ENCODE measurements around the gene WASF3.

The WASF3 gene

GRCh38 chr13:26646603-26647002 is 89.1 kb downstream of the WASF3 start:
- no peak for DNase-seq

- no peak for DNase-seq
Observed at GRCh38 chr13:26651234-26651633, 93.8 kb downstream of the WASF3 start.

GRCh38 chr13:26653310-26653709 is 95.8 kb downstream of the WASF3 start:
- no peak for DNase-seq

DNA sequence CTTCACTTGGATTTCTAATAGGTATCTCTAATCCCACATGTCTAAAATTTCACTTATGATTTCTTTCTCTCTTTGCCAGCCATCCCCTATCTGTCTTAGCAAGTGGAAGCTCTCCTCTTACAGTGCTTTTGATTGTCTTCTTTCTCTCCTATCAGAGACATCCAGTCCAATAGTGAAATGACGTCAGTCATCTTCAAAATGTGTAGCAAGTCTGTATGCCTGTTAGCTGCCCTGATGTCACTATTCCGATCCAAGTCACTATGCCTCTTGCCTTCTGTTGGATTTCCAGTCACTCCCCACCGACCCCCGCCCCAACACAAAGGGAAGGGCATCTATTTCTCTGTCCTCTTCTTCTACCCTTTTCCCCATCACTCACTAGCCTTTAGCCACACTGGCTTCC is 96.4 kb downstream of the WASF3 start:
- no peak for DNase-seq

- DNase-seq = peak; percentile 40
Observed at GRCh38 chr13:26656919-26657318, 99.4 kb downstream of the WASF3 start.

GRCh38 chr13:26658448-26659385 is 101.2 kb downstream of the WASF3 start:
- no peak for DNase-seq

DNA sequence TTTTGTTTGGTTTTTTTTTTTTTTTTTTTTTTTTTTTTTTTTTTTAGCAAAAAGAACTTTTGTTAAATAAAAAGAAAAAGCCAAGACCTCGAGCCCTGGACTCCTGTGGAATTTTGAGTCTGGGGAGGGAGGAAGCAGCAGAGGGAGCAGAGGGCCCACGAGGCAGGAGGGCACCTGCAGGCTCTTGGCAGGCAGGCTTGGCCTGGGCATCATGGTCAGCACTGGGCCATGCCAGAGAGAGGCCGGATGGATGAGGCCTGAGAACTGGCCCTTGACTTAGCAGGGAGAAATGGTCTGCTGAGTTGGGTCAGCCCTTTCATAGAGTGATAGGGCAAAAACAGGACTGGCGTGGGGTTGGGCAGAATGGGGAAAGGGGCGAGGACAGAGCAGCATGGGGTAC is 102.7 kb downstream of the WASF3 start:
- DNase-seq = no peak

DNA sequence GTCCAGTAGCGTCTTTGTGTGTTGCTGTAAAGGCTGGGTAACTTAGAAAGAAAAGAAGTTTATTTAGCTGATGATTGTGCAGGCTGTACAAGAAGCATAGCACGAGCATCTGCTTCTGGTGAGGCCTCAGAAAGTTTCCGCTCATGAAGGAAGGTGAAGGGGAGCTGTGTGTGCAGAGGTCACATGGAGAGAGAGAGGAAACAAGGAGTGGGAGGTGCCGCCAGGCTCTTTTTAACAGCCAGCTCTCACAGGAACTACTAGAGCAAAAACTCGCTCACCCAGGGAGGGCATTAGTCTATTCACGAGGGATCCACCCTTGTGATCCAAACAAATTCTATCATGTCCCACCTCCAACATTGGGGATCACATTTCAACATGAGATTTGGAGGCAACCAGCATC is 103.3 kb downstream of the WASF3 start:
- DNase-seq = no peak

- peak; percentile 91 for DNase-seq
Observed at GRCh38 chr13:26663791-26664190, 106.3 kb downstream of the WASF3 start.

DNA sequence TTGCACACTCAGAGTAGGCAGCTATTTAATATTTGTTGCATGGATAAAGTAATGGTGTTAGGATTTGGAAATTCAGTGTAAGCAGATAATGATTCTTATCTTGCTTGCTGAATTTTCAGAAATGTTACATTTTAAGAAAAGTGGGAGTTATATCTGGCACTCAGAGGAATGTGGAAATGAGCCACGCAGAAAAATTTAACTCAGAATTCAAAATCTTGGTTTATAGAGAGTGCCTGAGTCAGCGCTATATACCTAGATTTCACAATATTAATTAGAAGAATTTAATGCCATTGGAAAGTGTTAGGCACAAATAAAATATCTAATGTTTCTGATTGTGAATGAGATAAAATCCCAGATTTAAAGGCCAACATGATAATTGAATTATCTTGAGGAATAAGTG is 106.8 kb downstream of the WASF3 start:
- no peak for DNase-seq

DNA sequence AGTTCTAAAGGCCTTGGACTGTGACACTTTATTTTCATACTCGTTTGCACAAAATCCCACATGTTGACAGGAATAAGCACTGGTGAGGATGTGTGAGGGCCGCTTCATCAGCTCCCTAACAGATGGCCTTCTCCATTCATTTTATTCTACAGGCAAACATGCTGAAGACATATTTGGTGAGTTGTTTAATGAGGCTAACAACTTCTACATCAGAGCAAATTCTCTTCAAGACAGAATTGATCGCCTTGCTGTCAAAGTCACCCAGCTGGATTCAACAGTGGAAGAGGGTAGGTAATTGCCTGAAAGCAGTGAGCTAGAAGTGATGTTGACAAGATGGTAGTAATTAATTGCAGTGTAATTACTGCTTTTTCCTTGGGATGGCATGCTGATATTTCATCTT is 107.4 kb downstream of the WASF3 start:
- DNase-seq = peak; percentile 56

- no peak for DNase-seq
Observed at GRCh38 chr13:26668357-26669146, 111.1 kb downstream of the WASF3 start.

- no peak for DNase-seq
Observed at GRCh38 chr13:26673890-26674289, 116.4 kb downstream of the WASF3 start.

- no peak for DNase-seq
Observed at GRCh38 chr13:26677156-26677555, 119.7 kb downstream of the WASF3 start.

GRCh38 chr13:26678330-26678729 is 120.8 kb downstream of the WASF3 start:
- no peak for DNase-seq

DNA sequence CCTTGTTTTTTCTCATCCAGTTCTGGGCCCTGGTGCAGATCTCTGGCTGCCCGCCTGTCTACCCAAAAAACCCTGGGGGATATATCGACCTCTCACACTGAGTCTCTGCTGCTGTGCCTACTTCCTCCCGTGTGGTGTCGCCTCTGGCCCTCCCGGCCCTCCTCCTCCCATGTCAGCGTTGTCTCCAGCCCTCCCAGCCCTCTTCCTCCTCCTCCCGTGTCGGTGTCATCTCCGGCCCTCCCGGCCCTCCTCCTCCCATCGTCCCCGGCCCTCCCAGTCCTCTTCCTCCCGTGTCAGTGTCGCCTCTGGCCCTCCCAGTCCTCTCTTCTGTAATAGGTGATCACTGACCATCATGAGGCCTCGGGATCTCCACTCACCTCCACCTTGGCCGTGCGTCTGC is 121.3 kb downstream of the WASF3 start:
- peak; percentile 47 for DNase-seq

DNA sequence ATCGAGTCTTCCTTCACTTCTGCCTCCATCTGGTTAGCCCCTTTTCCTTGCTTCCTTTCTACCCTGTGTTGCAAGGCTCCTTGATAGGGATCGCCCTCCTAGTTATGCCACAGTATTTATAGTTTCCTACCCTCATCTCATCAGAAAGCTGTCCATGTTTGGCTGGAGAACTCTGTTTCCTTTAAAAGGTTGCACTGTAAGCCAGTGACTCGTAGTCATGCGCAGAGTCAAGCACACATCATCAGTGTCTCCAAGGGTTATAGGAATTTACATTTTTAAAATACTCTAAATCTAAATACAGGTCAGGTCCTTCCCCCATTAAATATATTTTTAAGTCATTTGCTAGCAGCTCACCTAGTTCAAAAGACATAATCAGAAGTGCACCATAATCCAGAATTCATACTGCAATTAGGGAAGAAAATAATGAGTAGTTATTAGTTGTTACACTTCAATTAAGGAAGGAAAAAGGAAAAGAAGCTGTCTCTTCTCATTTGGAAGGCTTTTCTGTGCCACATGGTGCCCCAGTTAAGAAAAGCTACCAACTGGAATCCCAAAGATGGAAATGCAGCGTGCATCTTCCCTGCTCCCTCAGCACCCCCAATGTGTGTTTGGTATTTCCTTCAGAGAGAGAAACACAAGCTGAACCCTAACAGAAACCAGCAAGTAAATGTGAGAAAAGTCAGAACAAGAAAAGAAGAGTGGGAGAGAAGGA is 122.1 kb downstream of the WASF3 start:
- DNase-seq = no peak

DNA sequence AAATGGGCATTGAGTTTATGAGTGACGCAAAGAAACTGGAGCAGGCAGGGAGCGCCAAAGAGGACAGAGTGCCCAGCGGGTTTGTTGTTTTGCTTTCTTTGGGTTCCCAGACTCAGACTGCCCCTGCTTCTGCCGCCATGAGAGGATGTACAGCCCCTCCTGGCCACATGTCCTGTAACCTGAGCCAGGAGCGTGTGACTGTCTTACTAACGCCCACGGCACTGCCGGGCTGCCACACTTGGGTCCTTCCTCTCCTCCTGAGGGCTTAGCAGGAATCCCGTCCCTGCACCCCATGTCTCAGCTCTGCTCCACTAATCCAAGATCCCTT is 122.6 kb downstream of the WASF3 start:
- DNase-seq = peak; percentile 35

DNA sequence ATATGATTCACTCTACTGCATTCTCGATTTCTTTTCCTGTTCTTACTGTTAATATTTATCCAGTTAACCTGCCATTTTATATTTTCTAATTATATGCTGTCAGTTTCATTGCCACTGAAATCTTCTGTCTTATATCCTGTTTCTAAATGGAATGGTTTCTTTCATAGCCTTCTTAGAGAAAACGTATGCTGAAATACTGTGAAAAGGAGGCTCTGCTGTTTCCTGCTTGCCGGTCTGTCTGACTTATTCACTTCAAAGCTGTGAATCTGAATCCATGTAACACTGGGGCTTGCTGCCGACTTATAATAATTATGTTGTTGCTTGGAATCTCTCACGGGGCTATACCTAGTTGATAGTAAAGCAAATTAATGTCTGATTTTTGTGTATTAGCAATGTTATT is 123.1 kb downstream of the WASF3 start:
- no peak for DNase-seq

GRCh38 chr13:26681036-26681435 is 123.6 kb downstream of the WASF3 start:
- no peak for DNase-seq

- DNase-seq = no peak
Observed at GRCh38 chr13:26682606-26683005, 125.1 kb downstream of the WASF3 start.

GRCh38 chr13:26685606-26686005 is 128.1 kb downstream of the WASF3 start:
- no peak for DNase-seq

DNA sequence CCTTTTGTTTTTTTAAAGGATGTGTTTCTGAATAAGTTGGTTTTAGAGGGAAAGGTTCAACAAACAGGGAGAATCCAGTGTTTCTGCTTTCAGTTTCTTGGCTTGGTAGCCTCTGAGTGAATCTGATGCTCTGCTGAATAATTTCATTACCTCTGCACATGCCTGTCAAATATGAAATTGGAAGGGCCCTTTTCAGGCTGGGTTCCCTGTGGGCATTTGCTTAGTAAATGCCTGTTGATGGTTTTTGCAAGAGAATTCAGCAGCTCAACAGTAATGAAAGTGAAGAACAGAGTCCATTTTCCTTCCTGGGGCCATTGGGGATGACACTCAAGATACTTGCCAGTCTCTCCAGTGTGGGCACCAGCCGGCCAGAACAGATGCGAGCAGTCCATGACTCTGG is 128.8 kb downstream of the WASF3 start:
- DNase-seq = no peak

DNA sequence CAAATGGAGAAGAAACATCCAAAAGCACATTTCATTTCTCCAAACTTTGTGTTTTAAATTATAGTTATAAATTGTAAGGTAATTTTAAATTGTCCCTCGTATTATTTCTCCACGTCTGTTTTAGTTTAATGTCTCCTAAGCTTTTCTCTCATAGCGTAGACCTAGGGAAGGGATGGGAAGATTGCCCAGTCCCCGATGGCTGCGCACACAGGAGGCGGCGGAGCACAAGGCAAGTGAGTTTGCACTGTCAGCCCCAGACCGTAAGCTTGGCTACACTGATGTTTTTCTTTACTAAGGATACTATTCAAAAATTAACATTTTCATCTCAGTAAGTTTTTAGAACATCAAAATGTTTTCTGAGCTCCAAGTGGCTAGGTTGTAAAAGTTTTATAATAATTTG is 130.8 kb downstream of the WASF3 start:
- DNase-seq = no peak

All from NCI-H146 (cell line).